Activated effector memory CD4-positive, alpha-beta T cell treated with Interleukin-2 at 50 U/mL for 16 hours (primary cell): ENCODE results near the gene SEL1L3.

Source experiments
- DNase-seq: peaks from one replicate; pipeline ENCODE4 v3.0.0-alpha.2; 2020

Gene SEL1L3

DNA sequence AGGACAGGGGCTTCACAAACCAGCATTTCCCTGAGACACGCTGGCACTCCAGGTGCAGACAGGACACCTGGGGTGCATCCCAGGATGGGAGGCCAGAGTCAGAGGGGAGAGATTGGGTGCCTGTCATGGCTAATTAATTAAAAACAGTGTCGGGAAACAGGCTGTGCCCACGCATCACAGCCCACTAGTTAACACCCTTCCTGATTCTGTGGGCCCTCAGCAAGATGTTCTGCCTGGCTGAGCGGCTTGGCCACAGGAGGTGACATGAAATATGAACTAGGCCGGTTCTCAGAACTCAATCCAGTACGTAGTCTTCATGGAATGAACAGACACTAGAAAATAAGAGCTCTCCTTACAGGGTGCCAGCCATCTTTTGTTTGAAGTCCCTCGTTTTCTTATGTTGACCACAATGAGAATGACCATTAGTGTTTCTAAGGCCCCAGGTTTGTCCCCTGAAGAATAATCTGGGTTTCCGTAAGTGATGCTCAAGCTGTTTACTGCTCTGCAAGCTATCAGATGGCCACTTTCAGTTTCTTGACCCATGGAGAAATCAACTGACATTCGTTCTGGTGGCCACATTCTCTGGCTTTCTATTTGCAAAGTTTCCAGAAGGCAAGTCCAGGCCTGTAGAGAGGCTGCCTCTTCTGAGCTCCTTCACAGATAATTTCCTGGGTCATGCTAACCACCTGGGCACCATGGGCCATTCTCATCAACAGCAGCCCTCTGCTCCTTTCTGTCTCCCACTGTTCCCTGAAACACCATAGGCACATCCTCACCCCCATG is 134.9 kb downstream of the SEL1L3 start:
- DNase-seq: no peak

DNA sequence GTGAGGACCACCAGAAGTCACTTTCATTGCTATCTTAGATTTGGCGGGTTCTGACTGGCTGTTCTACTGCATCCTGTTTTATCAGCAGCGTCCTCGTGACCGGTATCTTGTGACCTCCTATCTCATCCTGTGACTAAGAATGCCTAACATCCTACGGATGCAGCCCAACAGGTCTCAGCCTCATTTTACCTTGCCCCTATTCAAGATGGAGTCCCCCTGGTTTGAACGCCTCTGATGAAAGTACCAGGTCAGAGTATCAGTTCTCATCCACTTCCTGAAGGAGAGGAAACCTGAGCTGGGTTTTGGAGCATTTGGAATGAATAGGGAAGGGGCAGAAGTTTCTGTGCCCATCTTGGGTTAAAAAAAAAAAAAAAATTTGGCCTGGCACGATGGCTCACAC is 136.9 kb downstream of the SEL1L3 start:
- DNase-seq: no peak

GRCh38 chr4:25723409-25723808 is 139.4 kb downstream of the SEL1L3 start:
- no peak for DNase-seq

GRCh38 chr4:25722964-25723363 is 139.8 kb downstream of the SEL1L3 start:
- no peak for DNase-seq

DNA sequence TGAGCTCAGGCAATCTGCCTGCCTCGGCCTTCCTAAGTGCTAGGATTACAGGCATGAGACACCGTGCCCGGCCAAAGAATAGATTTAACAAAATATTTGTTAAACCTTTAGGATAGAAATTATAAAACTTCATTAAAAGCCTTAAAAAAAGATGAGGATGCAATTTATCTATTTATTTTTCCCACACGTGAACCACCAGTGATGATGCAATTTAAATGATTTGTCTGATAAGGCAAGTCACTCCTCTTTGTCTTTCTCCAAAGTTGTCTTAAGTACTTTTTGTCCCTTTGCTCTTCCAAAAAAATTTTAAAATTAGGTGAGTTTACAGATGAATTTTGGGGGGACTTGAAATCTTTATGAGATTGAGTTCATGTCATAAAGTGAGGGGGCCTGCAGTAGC is 149.0 kb downstream of the SEL1L3 start:
- no peak for DNase-seq

- DNase-seq: no peak
Measured at GRCh38 chr4:25712611-25713010, 150.2 kb downstream of the SEL1L3 start.

DNA sequence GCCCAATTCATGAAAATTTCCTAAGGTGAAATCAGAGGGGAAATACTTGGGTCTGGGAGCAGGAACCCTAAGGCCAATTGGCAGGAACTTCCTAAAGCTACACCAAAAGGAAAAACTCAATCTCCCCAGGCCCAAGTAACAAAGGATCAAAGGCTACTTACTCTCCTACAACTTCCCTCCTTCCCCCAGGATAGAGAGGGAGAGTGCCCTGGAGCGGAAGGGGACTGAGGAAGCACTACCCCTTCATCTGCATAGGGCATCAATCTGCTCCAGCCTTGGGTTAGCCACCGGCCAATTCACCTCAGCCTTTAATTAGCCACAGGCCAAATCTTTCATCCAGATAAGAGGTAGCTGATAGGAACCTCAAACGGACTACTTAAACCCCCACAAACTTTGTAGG is 152.2 kb downstream of the SEL1L3 start:
- no peak for DNase-seq

DNA sequence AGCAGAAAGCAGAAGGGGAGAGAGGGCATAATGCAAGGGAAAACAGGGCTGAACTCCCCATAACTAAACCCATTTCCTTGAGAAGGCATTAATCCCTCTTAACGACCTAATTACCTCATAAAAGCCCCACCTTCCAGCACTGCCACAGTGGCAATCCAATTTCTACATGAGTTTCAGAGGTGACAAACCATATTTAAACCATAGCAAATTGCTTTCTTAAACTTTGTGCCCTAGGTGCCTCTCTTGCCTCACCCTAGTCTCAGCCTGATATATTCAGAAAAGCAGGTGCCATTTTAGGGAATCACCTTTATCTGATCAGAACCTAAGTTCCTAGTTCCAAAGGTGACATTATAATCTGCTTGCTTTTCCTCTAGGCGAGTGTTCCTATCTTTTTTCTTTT is 158.3 kb downstream of the SEL1L3 start:
- no peak for DNase-seq

GRCh38 chr4:25703731-25704388 is 158.9 kb downstream of the SEL1L3 start:
- DNase-seq: no peak

DNA sequence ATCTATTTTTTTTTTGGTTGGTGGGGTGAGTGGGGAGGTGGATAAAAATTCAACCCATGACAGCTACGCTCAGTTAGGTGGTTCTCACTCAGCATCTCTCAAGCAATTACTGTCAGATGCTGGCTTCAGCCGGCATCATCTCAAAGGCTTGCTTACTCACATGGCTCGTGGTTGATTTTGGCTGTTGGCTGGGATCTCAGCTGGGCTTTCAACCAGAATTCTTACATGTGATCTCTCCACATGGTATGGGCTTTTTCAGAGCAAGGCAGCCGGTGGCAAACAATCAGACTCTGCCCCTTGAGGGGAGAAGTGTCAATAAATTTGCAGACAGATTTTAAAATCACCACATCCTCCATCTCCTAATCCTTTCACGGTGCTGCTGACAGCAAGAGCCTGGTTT is 159.9 kb downstream of the SEL1L3 start:
- DNase-seq: no peak

GRCh38 chr4:25700661-25701060 is 162.1 kb downstream of the SEL1L3 start:
- DNase-seq: no peak

DNA sequence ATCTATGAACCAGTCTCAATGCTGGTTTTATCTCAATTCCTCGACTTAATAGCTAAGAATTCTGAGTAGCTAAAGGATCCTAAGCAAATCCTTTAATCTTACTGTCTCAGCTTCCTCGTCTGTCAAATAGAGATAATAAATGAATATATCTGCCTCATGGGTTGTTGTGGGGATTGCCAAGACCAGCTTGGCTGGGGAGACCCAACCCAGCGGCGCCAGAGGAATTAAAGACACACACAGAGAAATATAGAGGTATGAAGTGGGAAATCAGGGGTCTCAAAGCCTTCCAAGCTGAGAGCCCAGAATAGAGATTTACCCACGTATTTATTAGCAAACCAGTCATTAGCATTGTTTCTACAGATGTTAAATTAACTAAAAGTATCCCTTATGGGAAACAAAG is 165.3 kb downstream of the SEL1L3 start:
- DNase-seq: no peak
